GM19023 (cell line): Measurements from ENCODE around the gene CFAP97D2.
"Not testable (repeated sequence)": the region's sequence is repeated elsewhere in the genome, so short reads cannot be mapped to it uniquely, and the experiment has no call there.

Experiments used
- ATAC-seq: cut with Tn5 transposase; IDR thresholded peaks from one replicate; pipeline ENCODE4 v1.9.1; 2021; ENCODE audit warnings: mild to moderate bottlenecking, moderate library complexity; ENCODE audit not compliant: unreplicated experiment

Gene CFAP97D2

DNA sequence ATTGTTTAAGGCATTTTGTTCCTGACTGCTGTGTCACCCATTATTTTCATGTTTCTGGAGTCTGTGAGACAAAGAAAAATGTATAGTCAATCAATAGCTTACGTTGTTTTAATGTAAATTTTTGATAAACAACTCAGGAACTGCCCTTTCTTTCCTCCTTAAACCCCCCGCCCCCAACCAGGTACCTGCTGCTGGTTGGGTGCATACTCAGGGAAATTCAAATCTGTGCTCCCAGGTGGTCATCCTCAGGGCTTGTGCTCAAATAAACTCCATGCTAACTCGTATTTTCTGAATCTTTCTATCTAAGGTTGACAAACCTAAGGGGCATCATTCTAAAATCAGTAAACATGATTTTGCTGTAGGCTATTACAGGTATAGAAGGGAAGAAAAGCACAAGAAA lies 51.5 kb downstream of the CFAP97D2 start:
- ATAC-seq: no peak

DNA sequence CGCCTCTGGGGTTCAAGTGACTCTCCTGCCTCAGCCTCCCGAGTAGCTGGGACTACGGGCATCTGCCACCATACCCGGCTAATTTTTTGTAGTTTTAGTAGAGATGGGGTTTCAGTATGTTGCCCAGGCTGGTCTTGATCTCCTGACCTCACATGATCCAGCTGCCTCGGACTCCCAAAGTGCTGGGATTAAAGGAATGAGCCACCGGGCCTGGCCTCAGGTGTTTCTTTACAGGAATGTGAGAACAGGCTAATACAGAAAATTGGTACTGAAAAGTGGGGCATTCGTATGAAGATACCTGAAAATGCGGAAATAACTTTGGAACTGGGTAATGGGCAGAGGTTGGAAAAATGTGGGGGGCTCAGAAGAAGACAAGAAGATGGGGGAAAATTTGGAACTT lies 52.8 kb downstream of the CFAP97D2 start:
- no peak for ATAC-seq

- ATAC-seq: no peak
Measured at GRCh38 chr13:114234266-114234644, 55.2 kb downstream of the CFAP97D2 start.

DNA sequence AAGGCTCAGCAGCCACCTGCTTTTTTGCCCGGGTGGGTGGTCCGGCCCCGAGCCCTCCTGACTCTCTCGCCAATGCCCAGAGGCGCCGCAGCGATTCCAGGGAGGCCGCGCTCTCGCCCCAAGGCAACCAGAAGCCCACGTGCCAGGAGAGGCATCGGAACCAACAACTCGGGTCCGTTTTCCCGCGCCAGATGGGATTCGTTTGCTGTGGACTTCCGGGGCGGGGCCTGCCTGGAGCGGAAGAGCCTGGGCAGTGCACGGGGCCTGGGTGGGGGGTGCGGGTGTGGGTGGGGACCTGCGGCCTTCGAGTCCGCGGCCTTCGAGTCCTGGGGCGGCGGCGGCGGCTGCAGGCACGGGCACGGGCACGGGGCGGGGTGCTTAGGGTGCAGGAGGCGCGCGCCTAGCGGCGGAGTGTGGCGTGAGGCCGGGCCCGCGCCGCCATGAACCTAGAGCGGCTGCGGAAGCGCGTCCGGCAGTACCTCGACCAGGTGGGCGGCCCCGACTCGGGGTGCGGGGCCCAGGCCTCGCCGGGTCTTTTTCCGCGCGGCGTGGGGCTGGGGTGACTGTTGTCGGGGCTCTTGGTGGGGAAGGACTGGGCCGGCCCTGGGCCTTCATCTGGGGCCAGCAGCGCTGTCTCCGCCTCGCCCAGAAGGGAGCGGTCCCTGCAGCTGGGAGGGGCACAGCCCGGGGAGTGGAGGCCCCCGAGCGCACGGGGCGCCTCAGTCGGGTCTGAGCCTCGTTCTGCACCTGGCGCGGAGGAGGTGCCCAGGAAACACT lies 55.8 kb downstream of the CFAP97D2 start, which contains the start of gene CDC16:
CDC16 (plus strand) TSS at position 253 of the 777 bp plus-strand sequence; CDS start at position 441, 188 bp downstream.
- ATAC-seq: peak; percentile 93

GRCh38 chr13:114235697-114236096 lies 56.6 kb downstream of the CFAP97D2 start:
- ATAC-seq: no peak

DNA sequence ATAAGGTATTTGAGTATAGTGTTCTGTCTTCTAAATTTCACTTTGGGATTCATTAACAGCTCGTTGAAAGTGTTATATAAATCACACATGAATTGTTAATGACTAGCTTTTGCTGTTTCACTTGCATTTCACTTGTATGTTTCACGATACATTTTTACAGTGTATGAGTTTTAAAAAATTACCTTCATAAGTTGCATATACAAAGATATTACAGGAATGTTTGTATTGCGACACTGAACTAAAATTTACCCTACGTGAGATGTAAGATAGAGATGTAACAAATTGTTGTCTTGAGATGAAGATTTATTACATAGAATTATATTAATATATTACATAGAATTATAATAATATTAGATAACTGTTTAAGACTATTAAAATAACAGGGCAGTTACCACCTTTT lies 57.2 kb downstream of the CFAP97D2 start:
- ATAC-seq: no peak

DNA sequence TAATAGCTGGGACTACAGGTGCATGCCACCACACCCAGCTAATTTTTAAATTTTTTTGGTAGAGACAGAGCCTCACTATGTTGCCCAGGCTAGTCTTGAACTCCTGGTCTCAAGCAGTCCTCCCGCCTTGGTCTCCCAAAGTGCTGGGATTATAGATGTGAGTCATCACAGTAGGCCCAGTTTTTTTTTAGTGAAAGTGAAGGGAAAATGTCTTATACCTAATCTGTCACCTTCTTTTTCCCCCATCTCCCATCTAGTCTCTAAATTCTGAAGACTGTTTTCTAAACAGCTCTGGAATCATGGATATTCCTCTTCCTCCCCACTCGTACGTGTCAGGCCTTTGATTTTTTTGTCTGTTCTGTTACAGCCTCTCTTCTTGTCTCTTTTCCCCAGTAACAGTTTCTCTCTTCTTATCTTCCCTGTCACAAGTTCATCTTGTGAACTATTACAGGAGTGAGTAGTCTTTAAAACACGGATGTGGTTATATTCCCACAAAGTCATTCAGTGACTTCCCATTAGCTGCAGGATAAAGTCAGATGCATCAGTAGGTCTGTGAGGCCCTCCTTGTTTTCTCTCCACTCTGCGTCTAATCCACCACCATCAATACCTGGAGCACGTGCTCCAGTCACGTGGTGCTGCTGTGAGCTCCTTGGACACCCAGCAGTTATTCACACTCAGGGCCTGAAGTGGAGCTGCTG lies 58.5 kb downstream of the CFAP97D2 start:
- no peak for ATAC-seq

DNA sequence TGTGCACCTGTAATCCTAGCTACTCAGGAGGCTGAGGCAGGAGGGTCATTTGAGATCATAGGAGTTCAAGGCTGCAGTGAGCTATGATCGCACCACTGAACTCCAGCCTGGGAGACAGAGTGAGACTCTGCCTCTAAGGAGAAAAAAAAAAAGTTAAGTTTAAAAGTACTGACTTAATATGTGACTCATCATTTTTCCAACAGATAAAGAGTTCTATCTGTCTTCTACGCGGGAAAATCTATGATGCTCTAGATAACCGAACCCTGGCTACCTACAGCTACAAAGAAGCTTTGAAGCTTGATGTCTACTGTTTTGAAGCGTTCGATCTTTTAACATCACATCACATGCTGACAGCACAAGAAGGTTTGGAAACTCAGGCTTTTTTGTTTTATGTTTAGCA lies 62.9 kb downstream of the CFAP97D2 start:
- ATAC-seq: no peak

DNA sequence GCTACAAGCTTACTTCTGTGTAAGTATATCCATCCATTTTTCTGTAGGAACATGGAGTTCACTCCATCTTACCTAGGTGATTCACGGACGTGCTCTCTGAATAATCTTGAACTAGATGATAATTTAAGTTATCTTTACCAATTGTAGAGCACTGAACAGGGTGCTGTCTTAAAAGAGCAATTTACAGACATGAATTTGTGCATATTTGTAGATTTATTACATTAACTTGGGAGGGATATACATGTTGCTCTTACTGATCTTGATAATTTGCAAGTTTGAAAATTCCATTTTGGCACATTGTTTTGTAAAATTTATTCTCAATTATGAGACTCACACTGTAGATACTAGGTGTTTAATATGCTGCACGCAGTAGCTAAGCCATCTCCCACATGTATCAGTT lies 64.9 kb downstream of the CFAP97D2 start:
- ATAC-seq: no peak

DNA sequence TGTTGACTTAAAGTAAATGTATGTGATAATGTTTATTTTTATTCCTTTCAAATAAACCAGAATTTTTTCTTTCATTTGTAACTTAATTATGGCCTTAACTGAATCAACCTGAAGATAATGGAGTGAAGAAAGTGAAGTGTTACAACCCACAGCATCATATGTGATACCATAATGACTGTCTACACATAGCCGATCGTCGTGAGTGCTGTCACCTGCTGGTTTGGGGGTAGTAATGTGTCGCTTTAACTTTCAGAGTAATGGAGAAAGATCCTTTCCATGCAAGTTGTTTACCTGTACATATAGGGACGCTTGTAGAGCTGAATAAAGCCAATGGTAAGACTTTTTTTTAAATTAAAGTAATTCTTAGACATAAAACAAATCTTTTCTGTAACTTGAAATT lies 65.6 kb downstream of the CFAP97D2 start:
- ATAC-seq: no peak

DNA sequence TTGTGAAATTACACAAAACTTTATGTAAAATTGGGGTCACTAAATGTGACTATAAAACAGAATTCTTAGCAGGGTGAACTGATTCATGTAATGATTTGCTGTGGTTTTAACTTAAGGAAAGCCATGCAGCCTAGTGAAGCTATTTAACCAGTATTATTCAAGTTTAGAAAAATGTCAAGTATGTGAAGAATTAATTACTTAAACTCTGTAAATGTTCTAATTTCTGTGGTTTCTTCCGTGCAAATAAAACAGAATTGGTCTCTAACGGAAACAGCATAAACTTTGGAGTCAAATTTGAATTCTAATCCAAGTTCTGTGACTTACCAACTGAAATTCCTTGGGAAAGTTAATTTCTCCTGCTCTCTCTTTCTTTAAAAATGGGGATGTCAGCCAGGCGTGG lies 69.0 kb downstream of the CFAP97D2 start:
- ATAC-seq: no peak

DNA sequence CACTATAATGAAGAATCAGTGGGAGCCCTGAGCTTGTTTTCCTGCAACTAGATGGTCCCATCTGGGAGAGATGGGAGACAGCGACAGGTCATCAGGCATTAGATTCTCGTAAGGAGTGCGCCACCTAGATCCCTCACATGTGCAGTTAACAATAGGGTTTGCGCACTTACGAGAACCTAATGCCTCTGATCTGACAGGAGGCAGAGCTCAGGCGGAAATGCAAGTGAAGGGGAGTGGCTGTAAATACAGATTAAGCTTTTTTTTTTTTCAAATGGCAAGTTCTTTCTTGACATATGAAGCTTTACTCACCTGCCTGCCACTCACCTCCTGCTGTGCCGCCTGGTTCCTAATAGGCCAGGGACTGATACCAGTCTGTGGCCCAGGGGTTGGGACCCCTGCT lies 70.0 kb downstream of the CFAP97D2 start:
- ATAC-seq: no peak

- ATAC-seq: not testable (repeated sequence)
Measured at GRCh38 chr13:114251639-114252440, 72.8 kb downstream of the CFAP97D2 start.

DNA sequence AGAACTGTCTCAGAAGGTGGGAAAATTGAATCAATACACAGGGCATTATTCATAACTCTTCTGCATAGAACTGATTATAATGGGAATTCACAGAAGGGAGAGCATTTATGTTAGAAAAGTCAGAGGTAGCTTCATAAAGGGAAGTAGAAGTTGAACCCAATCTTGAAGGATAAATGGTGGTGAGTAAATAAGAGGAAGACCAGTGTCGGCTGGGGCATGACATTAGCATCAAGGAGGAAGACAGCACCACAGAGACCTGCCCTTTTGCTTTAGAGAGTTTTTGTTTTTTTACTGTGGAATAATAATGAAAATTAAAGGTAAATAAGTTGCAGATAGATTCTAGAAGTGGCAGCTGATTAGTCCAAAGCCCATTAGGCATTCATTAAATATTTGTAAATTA lies 77.5 kb downstream of the CFAP97D2 start:
- no peak for ATAC-seq

DNA sequence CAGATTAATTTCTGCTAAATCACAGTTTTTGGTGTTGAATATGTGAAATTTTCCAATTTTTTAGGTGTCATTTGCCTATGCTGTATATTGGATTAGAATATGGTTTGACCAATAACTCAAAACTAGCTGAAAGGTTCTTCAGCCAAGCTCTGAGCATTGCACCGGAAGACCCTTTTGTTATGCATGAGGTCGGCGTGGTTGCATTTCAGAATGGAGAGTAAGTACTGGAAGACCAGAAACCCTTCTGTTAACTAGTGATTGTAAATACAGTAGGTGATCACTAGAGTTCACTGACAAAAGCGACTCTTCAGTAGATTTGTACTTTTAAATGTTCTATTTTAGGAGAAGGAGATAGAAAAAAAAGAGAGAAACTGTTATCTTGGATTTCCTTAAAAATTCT lies 78.0 kb downstream of the CFAP97D2 start:
- ATAC-seq: no peak

DNA sequence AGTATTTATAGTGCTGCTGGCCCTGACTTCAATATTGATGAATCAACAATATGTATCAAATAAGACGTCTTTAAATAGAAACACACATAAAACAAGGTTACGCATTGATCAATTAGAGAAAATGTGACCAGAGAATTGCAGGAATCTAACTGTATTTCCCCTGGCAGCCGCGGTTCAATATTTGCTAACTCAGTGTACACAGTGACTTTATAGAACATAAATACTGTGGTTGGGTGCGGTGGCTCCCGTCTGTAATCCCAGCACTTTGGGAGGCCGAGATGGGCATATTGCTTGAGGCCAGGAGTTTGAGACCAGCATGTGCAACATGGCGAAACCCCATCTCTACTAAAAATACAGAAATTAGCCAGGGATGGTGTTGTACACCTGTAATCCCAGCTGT lies 79.5 kb downstream of the CFAP97D2 start:
- no peak for ATAC-seq

GRCh38 chr13:114259374-114259773 lies 80.3 kb downstream of the CFAP97D2 start:
- ATAC-seq: no peak

- ATAC-seq: no peak
Measured at GRCh38 chr13:114259974-114260373, 80.9 kb downstream of the CFAP97D2 start.

- no peak for ATAC-seq
Measured at GRCh38 chr13:114260814-114261213, 81.8 kb downstream of the CFAP97D2 start.

DNA sequence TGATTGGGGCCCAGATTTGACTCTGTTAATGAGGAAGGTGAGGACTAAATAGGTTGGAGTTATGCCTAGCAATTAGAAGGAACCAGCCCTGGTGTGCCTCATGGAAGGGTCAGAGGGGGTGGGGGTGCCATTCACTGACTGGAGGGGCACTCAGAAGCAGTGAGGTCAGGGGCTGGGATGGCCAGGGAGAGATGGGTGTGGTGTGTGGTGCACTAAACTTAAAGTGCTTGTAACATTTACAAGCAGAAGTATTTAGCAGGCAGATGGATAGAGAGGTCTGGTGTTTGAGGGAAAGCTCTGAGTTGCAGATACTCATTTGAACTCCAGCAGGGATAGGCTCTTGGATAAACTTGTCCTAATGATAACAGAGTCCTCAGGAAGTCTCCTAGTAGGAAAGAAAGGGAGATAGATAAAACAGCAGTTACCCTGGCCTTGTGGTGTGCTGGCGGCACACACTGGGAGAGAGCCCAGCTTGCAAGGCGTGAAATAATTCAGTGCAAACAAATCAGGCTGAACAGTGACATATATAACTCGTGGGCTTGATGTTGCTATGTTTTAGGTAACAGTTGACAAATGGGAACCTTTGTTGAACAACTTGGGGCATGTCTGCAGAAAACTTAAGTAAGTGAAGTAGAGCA lies 82.4 kb downstream of the CFAP97D2 start:
- no peak for ATAC-seq

DNA sequence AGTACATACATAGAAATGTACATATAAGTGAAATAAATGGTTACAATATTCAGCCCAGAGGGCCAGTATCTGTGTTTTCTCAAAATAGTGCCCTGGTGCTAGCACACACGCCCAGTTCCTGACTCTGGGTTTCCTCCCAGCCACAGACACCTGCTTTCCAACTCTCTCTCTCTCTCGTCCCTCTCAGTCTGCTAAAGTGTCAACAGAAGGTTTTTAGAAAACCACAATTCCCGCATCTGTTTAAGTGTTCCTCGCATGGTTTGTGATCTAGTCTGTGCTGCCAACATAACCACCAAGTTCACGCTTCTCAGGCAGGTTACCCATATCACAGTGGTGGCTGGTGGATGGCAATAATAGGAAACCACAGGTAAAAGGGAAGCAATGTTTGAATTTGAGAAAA lies 84.5 kb downstream of the CFAP97D2 start:
- ATAC-seq: no peak
